Nephron (organoid): ENCODE results near the gene MRPS25.

Source experiments
- H3K27ac Mint-ChIP-seq, 3 experiments: 2 replicates each; pipeline ENCODE4 v1.8.0; 2020; ENCODE audit warnings: mixed read lengths in 3 of 3, mild to moderate bottlenecking in 2 of 3, moderate library complexity in 1 of 3
- H3K27me3 Mint-ChIP-seq: 2 replicates; pipeline ENCODE4 v1.8.0; 2021; ENCODE audit warnings: low read depth, mild to moderate bottlenecking, moderate library complexity, mixed read lengths
- H3K36me3 Mint-ChIP-seq: 2 replicates; pipeline ENCODE4 v1.8.0; 2020; ENCODE audit warnings: low read depth, mixed read lengths
- H3K4me1 Mint-ChIP-seq: 2 replicates; pipeline ENCODE4 v1.8.0; 2020; ENCODE audit warnings: mixed read lengths
- H3K4me3 Mint-ChIP-seq, 3 experiments: 2 replicates each; pipeline ENCODE4 v1.8.0; 2020; ENCODE audit warnings: mild to moderate bottlenecking in 3 of 3, mixed read lengths in 3 of 3, moderate library complexity in 2 of 3
- H3K9me3 Mint-ChIP-seq: 2 replicates; pipeline ENCODE4 v1.8.0; 2020; ENCODE audit warnings: mixed read lengths
- CTCF ChIP-seq, 3 experiments: fragments of 200-600 bp; sonication (generic); IDR thresholded peaks; one replicate each; pipeline ENCODE4 v1.5.0; 2021; ENCODE audit warnings: antibody characterized with exemption in 3 of 3; ENCODE audit not compliant: unreplicated experiment in 3 of 3

Gene MRPS25

DNA sequence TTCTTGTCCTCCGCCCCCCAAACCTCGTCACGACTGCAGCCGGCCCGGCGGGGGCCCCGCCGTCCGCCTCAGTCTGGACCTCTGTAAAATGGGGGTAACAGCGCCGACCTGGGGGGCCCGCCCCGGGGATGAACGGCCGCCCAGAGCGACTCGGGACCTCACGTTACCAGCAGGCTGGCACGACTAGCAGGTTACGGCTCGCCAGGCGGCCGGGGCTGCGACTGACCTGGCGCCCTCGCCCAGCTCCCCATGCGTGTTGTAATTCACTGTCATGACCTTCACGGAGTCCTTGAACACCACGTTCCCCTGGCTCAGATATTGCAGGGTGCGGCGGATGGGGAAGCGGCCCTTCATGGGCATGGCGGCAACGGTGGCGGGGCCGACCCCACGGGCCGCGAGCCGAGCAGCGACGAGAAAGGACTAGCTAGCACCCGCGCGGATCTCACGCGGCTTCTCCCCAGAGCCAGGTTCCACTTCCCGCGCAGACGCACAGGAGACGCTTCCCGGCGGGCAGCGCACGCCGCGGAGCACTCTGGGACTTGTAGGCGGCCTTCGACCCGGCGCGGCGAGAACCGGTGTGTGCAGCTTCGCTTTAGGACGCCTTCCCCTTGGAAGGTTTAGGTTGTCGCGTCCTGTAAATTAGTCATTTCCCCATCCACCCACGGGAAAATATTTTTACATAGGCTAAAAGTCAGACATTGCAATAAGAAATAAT, at the start of gene MRPS25:
TSS of gene MRPS25 (minus strand) at position 481 of the 715 bp plus-strand sequence. CDS start at position 360, 121 bp downstream.
- Mint-ChIP-seq H3K4me1 (peaks cover 14% of the 10 kb centered on the region), H3K27ac (peak within 1 kb of the TSS; percentile 46 to 95 (median 94)), H3K4me3 (peak within 1 kb of the TSS; percentile 95 to 98 (median 98)), H3K9me3 (peaks cover 2% of the 10 kb centered on the region), H3K27me3 (no peaks in the 10 kb centered on the region), H3K36me3 (peaks cover 21% of the 10 kb centered on the region)
- no peak for TF ChIP-seq CTCF (IDR thresholded peaks at IDR 0.05; ENCODE audit: unreplicated experiment in 3 of 3)

DNA sequence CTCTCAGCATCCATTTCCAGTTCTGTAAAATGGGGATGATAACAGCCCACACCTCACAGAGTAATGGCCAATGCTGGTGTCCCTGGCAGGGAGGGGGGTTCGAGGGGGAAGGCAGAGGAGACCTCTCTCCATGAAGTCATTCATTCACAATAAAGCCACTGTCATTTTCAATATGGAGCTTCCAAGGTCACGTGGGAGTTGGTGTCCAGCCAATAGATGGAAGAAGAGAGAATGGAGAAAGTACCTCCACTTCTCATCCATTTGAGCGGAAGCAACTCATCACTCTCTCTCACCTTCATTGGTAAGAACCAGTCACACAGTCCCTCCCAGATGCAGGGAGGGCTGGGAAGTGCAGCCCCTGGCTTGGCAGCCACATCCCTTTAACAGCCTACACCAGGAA, 48.8 kb upstream of the MRPS25 start:
- no peak overlapping the region for H3K27ac Mint-ChIP-seq
- no peak overlapping the region for H3K4me3 Mint-ChIP-seq
- H3K27me3 Mint-ChIP-seq, result peaks cover 17% of the 10 kb centered on the region
- H3K9me3 Mint-ChIP-seq, result no peaks in the 10 kb centered on the region
- H3K4me1 Mint-ChIP-seq, result peaks cover 4% of the 10 kb centered on the region
- H3K36me3 Mint-ChIP-seq, result no peaks in the 10 kb centered on the region
- no peak for TF ChIP-seq CTCF (IDR thresholded peaks at IDR 0.05; ENCODE audit: unreplicated experiment in 3 of 3)

DNA sequence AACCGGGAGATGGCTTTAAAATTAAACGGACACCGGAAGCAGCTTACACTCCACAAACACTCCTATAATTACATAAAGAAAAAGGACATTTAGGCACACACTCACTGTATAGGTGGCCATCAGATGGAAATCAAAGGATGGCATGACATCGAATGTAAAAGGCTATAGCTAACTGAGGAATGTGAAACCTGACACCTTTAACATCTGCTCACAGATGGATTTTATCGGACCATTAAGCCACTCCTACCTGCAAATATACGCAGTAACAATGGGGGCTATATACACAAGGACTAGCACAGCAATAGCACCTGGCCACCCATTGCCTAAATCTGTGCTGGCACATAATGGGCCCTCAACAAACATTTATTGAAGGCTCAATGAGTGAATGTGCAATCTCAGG, 48.4 kb upstream of the MRPS25 start:
- H3K27ac Mint-ChIP-seq, result no peak overlapping the region
- peaks cover 4% of the 10 kb centered on the region for H3K4me1 Mint-ChIP-seq
- TF ChIP-seq CTCF (IDR thresholded peaks at IDR 0.05; ENCODE audit: unreplicated experiment in 3 of 3), result no peak
- H3K36me3 Mint-ChIP-seq, result no peaks in the 10 kb centered on the region
- H3K27me3 Mint-ChIP-seq, result peaks cover 18% of the 10 kb centered on the region
- H3K9me3 Mint-ChIP-seq, result no peaks in the 10 kb centered on the region
- H3K4me3 Mint-ChIP-seq, result no peak overlapping the region

DNA sequence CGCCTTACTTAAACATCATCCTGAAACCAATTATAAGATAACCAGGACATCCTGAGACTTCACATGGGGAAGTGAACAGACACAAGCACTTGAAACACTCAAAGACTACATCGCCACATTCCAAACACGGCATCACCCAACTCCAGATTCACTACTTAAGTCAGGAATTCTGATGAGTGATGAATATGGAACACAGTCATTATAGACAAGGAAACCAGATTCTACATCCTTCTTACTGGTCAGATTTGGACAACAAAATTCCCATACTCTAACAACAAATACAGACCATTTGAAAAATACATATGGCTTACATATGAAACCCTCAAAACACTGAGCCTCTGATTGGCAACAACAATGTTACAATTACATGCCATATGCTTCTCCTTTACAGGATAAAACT, 46.9 kb upstream of the MRPS25 start:
- peaks cover 14% of the 10 kb centered on the region for H3K27me3 Mint-ChIP-seq
- H3K27ac Mint-ChIP-seq, result no peak overlapping the region
- no peaks in the 10 kb centered on the region for H3K36me3 Mint-ChIP-seq
- H3K9me3 Mint-ChIP-seq, result no peaks in the 10 kb centered on the region
- H3K4me3 Mint-ChIP-seq, result no peak overlapping the region
- peaks cover 4% of the 10 kb centered on the region for H3K4me1 Mint-ChIP-seq
- no peak for TF ChIP-seq CTCF (IDR thresholded peaks at IDR 0.05; ENCODE audit: unreplicated experiment in 3 of 3)

GRCh38 chr3:15110206-15110605, 45.1 kb upstream of the MRPS25 start:
- Mint-ChIP-seq H3K4me3 (no peak overlapping the region), H3K4me1 (peaks cover 4% of the 10 kb centered on the region), H3K36me3 (no peaks in the 10 kb centered on the region), H3K27ac (no peak overlapping the region), H3K27me3 (peaks cover 14% of the 10 kb centered on the region), H3K9me3 (no peaks in the 10 kb centered on the region)
- no peak for TF ChIP-seq CTCF (IDR thresholded peaks at IDR 0.05; ENCODE audit: unreplicated experiment in 3 of 3)

- Mint-ChIP-seq H3K27ac (no peak overlapping the region), H3K4me1 (no peaks in the 10 kb centered on the region), H3K27me3 (peaks cover 11% of the 10 kb centered on the region), H3K9me3 (no peaks in the 10 kb centered on the region), H3K36me3 (no peaks in the 10 kb centered on the region), H3K4me3 (no peak overlapping the region)
- TF ChIP-seq CTCF (IDR thresholded peaks at IDR 0.05; ENCODE audit: unreplicated experiment in 3 of 3), result no peak
These were observed 43.8 kb upstream of the MRPS25 start for GRCh38 chr3:15108869-15109268.
